H9 (cell line): Measurements from ENCODE around the gene ACSL6. TPM values are rescaled to one million over a fixed set of nuclear protein-coding genes. Genes with fewer than 3 reads are reported as not detected.

ENCODE experiments used
- DNase-seq: peaks from one replicate; pipeline ENCODE4 v3.0.0-alpha.2; 2017
- H2AFZ ChIP-seq: one replicate; pipeline ENCODE4 v1.6.1; 2013; ENCODE audit warnings: mild to moderate bottlenecking, low read length, control low read depth, moderate library complexity
- H2AK5ac ChIP-seq: 2 replicates; pipeline ENCODE4 v1.6.1; 2013; ENCODE audit warnings: low read length, control low read depth, mixed read lengths; ENCODE audit not compliant: insufficient read length
- H2BK120ac ChIP-seq: one replicate; pipeline ENCODE4 v1.6.1; 2013; ENCODE audit warnings: low read depth, mild to moderate bottlenecking, low read length, control low read depth, inconsistent platforms; ENCODE audit not compliant: poor library complexity, severe bottlenecking
- H2BK12ac ChIP-seq: 2 replicates; pipeline ENCODE4 v1.6.1; 2013; ENCODE audit warnings: low read length, control low read depth, mixed read lengths, low read depth; ENCODE audit not compliant: insufficient read length
- H2BK15ac ChIP-seq: 2 replicates; pipeline ENCODE4 v1.6.1; 2013; ENCODE audit warnings: low read depth, low read length, control low read depth
- H2BK20ac ChIP-seq: one replicate; pipeline ENCODE4 v1.6.1; 2013; ENCODE audit warnings: low read depth, mild to moderate bottlenecking, low read length, control low read depth, inconsistent platforms; ENCODE audit not compliant: poor library complexity, severe bottlenecking
- H2BK5ac ChIP-seq: 2 replicates; pipeline ENCODE4 v1.6.1; 2013; ENCODE audit warnings: low read length, control low read depth, mixed read lengths; ENCODE audit not compliant: insufficient read length
- H3K14ac ChIP-seq: 2 replicates; pipeline ENCODE4 v1.6.1; 2013; ENCODE audit warnings: low read length, control low read depth; ENCODE audit not compliant: insufficient read depth
- H3K18ac ChIP-seq: 2 replicates; pipeline ENCODE4 v1.6.1; 2013; ENCODE audit warnings: low read depth, mild to moderate bottlenecking, mixed read lengths, low read length, control low read depth; ENCODE audit not compliant: insufficient read length
- H3K23ac ChIP-seq: 2 replicates; pipeline ENCODE4 v1.6.1; 2013; ENCODE audit warnings: low read length, control low read depth, mixed read lengths, low read depth; ENCODE audit not compliant: insufficient read length
- H3K23me2 ChIP-seq: 2 replicates; pipeline ENCODE4 v1.6.1; 2013; ENCODE audit warnings: low read depth, mild to moderate bottlenecking, mixed read lengths, low read length, control low read depth; ENCODE audit not compliant: insufficient read length, poor library complexity, severe bottlenecking
- H3K27ac ChIP-seq: 2 replicates; pipeline ENCODE4 v1.5.1; 2013; ENCODE audit warnings: low read length, control low read depth, mixed read lengths, low read depth; ENCODE audit not compliant: insufficient read length
- H3K27me3 ChIP-seq: 2 replicates; pipeline ENCODE4 v1.6.1; 2013; ENCODE audit warnings: low read length, control low read depth, inconsistent platforms; ENCODE audit not compliant: insufficient read depth
- H3K4ac ChIP-seq: 2 replicates; pipeline ENCODE4 v1.6.1; 2013; ENCODE audit warnings: low read depth, mild to moderate bottlenecking, control low read depth, inconsistent platforms, low read length, moderate library complexity
- H3K4me1 ChIP-seq: 2 replicates; pipeline ENCODE4 v1.6.1; 2013; ENCODE audit warnings: low read length, control low read depth, inconsistent platforms; ENCODE audit not compliant: insufficient read depth
- H3K4me2 ChIP-seq: 2 replicates; pipeline ENCODE4 v1.6.1; 2013; ENCODE audit warnings: low read length, control low read depth, mixed read lengths; ENCODE audit not compliant: insufficient read length, insufficient read depth
- H3K56ac ChIP-seq: 2 replicates; pipeline ENCODE4 v1.6.1; 2013; ENCODE audit warnings: low read depth, mild to moderate bottlenecking, mixed read lengths, low read length, control low read depth; ENCODE audit not compliant: insufficient read length
- H3K79me1 ChIP-seq: 2 replicates; pipeline ENCODE4 v1.6.1; 2013; ENCODE audit warnings: low read depth, mild to moderate bottlenecking, moderate library complexity, low read length, control low read depth, inconsistent platforms; ENCODE audit not compliant: insufficient read depth, poor library complexity, severe bottlenecking
- H3K79me2 ChIP-seq: 2 replicates; pipeline ENCODE4 v1.6.1; 2013; ENCODE audit warnings: low read length, control low read depth, inconsistent platforms; ENCODE audit not compliant: insufficient read depth
- H3K9ac ChIP-seq: 2 replicates; pipeline ENCODE4 v1.6.1; 2013; ENCODE audit warnings: low read length, control low read depth, mixed read lengths; ENCODE audit not compliant: insufficient read length; ENCODE audit errors: extremely low read depth
- H3K9me3 ChIP-seq: one replicate; pipeline ENCODE4 v1.6.1; 2013; ENCODE audit warnings: low read depth, low read length, inconsistent platforms; ENCODE audit not compliant: control insufficient read depth
- H3T11ph ChIP-seq: one replicate; pipeline ENCODE4 v1.6.1; 2013; ENCODE audit warnings: mild to moderate bottlenecking, low read length, control low read depth, inconsistent platforms
- H4K20me1 ChIP-seq: one replicate; pipeline ENCODE4 v1.6.1; 2013; ENCODE audit not compliant: control insufficient read depth, insufficient read length, insufficient read depth
- H4K5ac ChIP-seq: 2 replicates; pipeline ENCODE4 v1.6.1; 2013; ENCODE audit warnings: low read depth, mild to moderate bottlenecking, mixed read lengths, low read length, control low read depth; ENCODE audit not compliant: insufficient read length
- H4K8ac ChIP-seq: replicated peaks from 2 replicates; pipeline ENCODE4 v1.6.1; 2013; ENCODE audit warnings: low read length, control low read depth, mixed read lengths, low read depth; ENCODE audit not compliant: insufficient read length
- H4K91ac ChIP-seq: 2 replicates; pipeline ENCODE4 v1.6.1; 2013; ENCODE audit warnings: low read depth, mild to moderate bottlenecking, moderate library complexity, mixed read lengths, low read length, control low read depth; ENCODE audit not compliant: insufficient read length
- H3K27ac Mint-ChIP-seq, 3 experiments: 2 replicates in 2 of 3; 3 replicates in 1 of 3; pipeline ENCODE4 v1.8.0; 2020 to 2021; ENCODE audit warnings: mixed read lengths in 3 of 3, mild to moderate bottlenecking in 1 of 3, moderate library complexity in 1 of 3
- H3K27me3 Mint-ChIP-seq: 2 replicates; pipeline ENCODE4 v1.8.0; 2021; ENCODE audit warnings: low read depth, mild to moderate bottlenecking, moderate library complexity, mixed read lengths
- H3K36me3 Mint-ChIP-seq, 3 experiments: 2 replicates in 2 of 3; 3 replicates in 1 of 3; pipeline ENCODE4 v1.8.0; 2020 to 2021; ENCODE audit warnings: low read depth in 3 of 3, mixed read lengths in 3 of 3; ENCODE audit not compliant: insufficient read depth in 1 of 3
- H3K4me1 Mint-ChIP-seq, 2 experiments: 2 replicates each; pipeline ENCODE4 v1.8.0; 2020; ENCODE audit warnings: mixed read lengths in 2 of 2
- H3K4me3 Mint-ChIP-seq, 2 experiments: 2 replicates in 1 of 2; 3 replicates in 1 of 2; pipeline ENCODE4 v1.8.0; 2020 to 2021; ENCODE audit warnings: mild to moderate bottlenecking in 2 of 2, mixed read lengths in 2 of 2, moderate library complexity in 1 of 2
- H3K9me3 Mint-ChIP-seq, 2 experiments: 2 replicates in 1 of 2; 3 replicates in 1 of 2; pipeline ENCODE4 v1.8.0; 2020; ENCODE audit warnings: mild to moderate bottlenecking in 2 of 2, mixed read lengths in 2 of 2, moderate library complexity in 1 of 2
- CTCF ChIP-seq: fragments of 200-600 bp; sonication (generic); conservative IDR thresholded peaks from 3 replicates; pipeline ENCODE4 v1.8.0; 2021; ENCODE audit warnings: antibody characterized with exemption, mild to moderate bottlenecking
- WGBS: extraction: QIAGEN DNeasy Blood & Tissue Kit; methylation state at CpG from one replicate; pipeline ENCODE4 v1.1.7; 2013; ENCODE audit warnings: missing lambda C conversion rate, low lambda C conversion rate, mixed read lengths; ENCODE audit not compliant: insufficient read length; ENCODE audit errors: extremely low coverage; 5-methylcytosine and 5-hydroxymethylcytosine counted together
- total RNA-seq: library from RNA; stranded (reverse); gene quantifications from 2 replicates; pipeline ENCODE4 v1.2.1, GENCODE V29; 2021

ACSL6 gene
- total RNA-seq, 1 experiment from 2014 or later, result 1.6 TPM

DNA sequence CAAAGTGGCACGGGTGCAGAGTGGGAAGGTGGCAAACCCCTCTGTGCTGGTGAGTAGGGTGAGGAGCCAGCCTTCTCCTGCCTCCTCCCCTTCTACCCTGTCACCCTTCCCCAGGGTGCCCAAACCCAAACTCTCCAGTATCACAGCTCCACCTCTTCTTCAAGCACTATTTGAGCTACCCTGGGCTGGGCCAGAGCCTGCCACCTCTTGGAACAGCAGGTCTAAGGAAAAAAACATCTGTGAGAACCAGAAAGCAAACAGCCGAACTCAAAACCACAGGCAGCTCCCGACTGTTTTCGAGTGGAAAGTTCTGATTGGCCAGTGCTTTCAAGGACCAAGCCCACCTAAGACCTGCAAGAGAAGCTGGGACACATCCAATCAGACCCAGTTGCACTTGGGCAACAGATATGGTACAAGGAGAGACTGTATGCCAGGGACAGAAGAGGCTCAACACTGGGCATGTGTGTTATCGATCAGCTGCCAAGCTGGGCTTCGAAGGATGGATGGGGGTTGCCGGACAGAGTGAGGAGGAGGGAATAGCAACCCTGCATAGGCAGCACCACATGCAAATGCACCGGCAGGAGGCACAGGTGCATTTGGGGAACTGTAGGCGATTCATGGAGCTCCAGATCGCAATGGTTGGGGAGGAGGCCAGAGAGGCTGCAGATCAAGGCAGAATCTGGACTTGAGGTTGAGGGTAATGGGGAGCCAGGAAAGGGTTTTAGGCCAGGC is 19.7 kb downstream of the ACSL6 start:
- Mint-ChIP-seq H3K27ac (no peak overlapping the region), H3K36me3 (no peaks in the 10 kb centered on the region), H3K4me3 (no peak overlapping the region), H3K4me1 (peaks cover 17 to 23% of the 10 kb centered on the region in 2 experiments), H3K9me3 (no peaks in the 10 kb centered on the region), H3K27me3 (no peaks in the 10 kb centered on the region; the same call in 1 of the 2 replicates)
- Histone ChIP-seq H3K4me2 (no peak overlapping the region), H3K14ac (no peak overlapping the region), H3K27ac (no peak overlapping the region), H2BK120ac (no peak overlapping the region), H3K9me3 (no peaks in the 10 kb centered on the region), H2BK5ac (no peak overlapping the region), H4K91ac (no peak overlapping the region), H3K79me2 (no peaks in the 10 kb centered on the region), H3K4ac (no peak overlapping the region), H2BK20ac (no peak overlapping the region), H3K27me3 (no peaks in the 10 kb centered on the region), H2BK15ac (no peak overlapping the region), H3K4me1 (peaks cover 2% of the 10 kb centered on the region; the same call in 1 of the 2 replicates), H3T11ph (no peak overlapping the region), H4K20me1 (no peaks in the 10 kb centered on the region), H3K23me2 (no peaks in the 10 kb centered on the region), H4K8ac (no peak overlapping the region), H4K5ac (no peak overlapping the region), H2AFZ (no peak overlapping the region), H3K79me1 (no peaks in the 10 kb centered on the region), H3K9ac (no peak overlapping the region), H2BK12ac (no peak overlapping the region), H3K23ac (no peak overlapping the region), H3K56ac (no peak overlapping the region), H3K18ac (no peak overlapping the region), H2AK5ac (no peak overlapping the region)
- no peak for DNase-seq
- no CpG with 5 or more reads among the region's 10 CpGs for WGBS
- TF ChIP-seq CTCF, result no peak
